MCF 10A (cell line): ENCODE data around the gene RAPGEF1. TPM values are rescaled to one million over a fixed set of nuclear protein-coding genes. Genes with fewer than 3 reads are reported as not detected.
A peak's percentile ranks its signal among the peaks of the same experiment; 100 is the strongest.

Experiments
- BruUV-seq: library from RNA; stranded (reverse); fragments of 400-500 nt; replicated peaks from 2 replicates; lab custom pipeline; 2021; lab: Mats Ljungman, UMichigan
- CTCF ChIA-PET: fragments of 300-600 bp; sonication (Branson Sonifier 250); formaldehyde crosslinking; extraction: SDS; loops from one replicate; lab custom pipeline; 2021; ENCODE audit warnings: antibody characterized with exemption, inconsistent platforms; lab: Yijun Ruan, JAX
- POLR2A ChIA-PET: fragments of 300-600, 350-650 bp; sonication (Branson Sonifier 250); formaldehyde crosslinking; extraction: SDS; loops from one replicate; lab custom pipeline; 2020; ENCODE audit warnings: antibody characterized with exemption, inconsistent platforms; lab: Yijun Ruan, JAX
- DNase-seq: peaks from one replicate; pipeline ENCODE4 v3.0.0-alpha.2; 2018; ENCODE audit not compliant: unreplicated experiment
- H3K27ac Mint-ChIP-seq: one replicate; pipeline ENCODE4 v1.8.0; 2022; ENCODE audit warnings: mild to moderate bottlenecking, low read depth, mixed read lengths; ENCODE audit not compliant: unreplicated experiment
- H3K27me3 Mint-ChIP-seq: one replicate; pipeline ENCODE4 v1.8.0; 2022; ENCODE audit warnings: mixed read lengths; ENCODE audit not compliant: insufficient read depth, unreplicated experiment
- H3K36me3 Mint-ChIP-seq: one replicate; pipeline ENCODE4 v1.8.0; 2022; ENCODE audit warnings: mild to moderate bottlenecking, moderate library complexity, mixed read lengths; ENCODE audit not compliant: insufficient read depth, unreplicated experiment
- H3K4me1 Mint-ChIP-seq: one replicate; pipeline ENCODE4 v1.8.0; 2022; ENCODE audit warnings: mixed read lengths; ENCODE audit not compliant: insufficient read depth, unreplicated experiment
- H3K4me3 Mint-ChIP-seq: one replicate; pipeline ENCODE4 v1.8.0; 2022; ENCODE audit warnings: mild to moderate bottlenecking, moderate library complexity, mixed read lengths; ENCODE audit not compliant: unreplicated experiment
- H3K9me3 Mint-ChIP-seq: one replicate; pipeline ENCODE4 v1.8.0; 2022; ENCODE audit warnings: mixed read lengths; ENCODE audit not compliant: unreplicated experiment
- CTCF ChIP-seq: fragments of 200-600 bp; IDR thresholded peaks from one replicate; pipeline ENCODE4 v1.8.0; 2022; ENCODE audit warnings: antibody characterized with exemption, mild to moderate bottlenecking; ENCODE audit not compliant: unreplicated experiment
- intact Hi-C: fragments of 100-400 bp; cut with micrococcal nuclease; formaldehyde crosslinking; loops from 2 replicates; pipeline ENCODE4 v1.14.1; 2022
- total RNA-seq: library from RNA; stranded (reverse); gene quantifications from 2 replicates; pipeline ENCODE4 v1.2.3, GENCODE V29; 2022

RAPGEF1 gene
- total RNA-seq, 1 experiment from 2014 or later: 55.4 TPM

GRCh38 chr9:131606896-131607567 lies 132.8 kb downstream of the RAPGEF1 start:
- TF ChIP-seq CTCF: no peak
- ChIA-PET POLR2A (interaction anchor here (0.9 to 1.2 kb wide), 3 partner anchors 12 to 234 kb away, joined by 3 read pairs; no protein-coding TSS in a partner anchor), CTCF (interaction anchor here (0.6 to 5.2 kb wide), 3 partner anchors 16 to 133 kb away, joined by 3 to 43 read pairs (median 6); partner anchors contain the start of gene RAPGEF1)
- DNase-seq: no peak
- BruUV-seq: no TSS peak
- H3K4me1 Mint-ChIP-seq: peaks cover 27% of the 10 kb centered on the region
- peak overlapping the region; percentile 31 for H3K27ac Mint-ChIP-seq
- intact Hi-C loops: no loop called here
- H3K9me3 Mint-ChIP-seq: no peaks in the 10 kb centered on the region
- no peak overlapping the region for H3K4me3 Mint-ChIP-seq
- no peaks in the 10 kb centered on the region for H3K27me3 Mint-ChIP-seq
- peaks cover 29% of the 10 kb centered on the region for H3K36me3 Mint-ChIP-seq

DNA sequence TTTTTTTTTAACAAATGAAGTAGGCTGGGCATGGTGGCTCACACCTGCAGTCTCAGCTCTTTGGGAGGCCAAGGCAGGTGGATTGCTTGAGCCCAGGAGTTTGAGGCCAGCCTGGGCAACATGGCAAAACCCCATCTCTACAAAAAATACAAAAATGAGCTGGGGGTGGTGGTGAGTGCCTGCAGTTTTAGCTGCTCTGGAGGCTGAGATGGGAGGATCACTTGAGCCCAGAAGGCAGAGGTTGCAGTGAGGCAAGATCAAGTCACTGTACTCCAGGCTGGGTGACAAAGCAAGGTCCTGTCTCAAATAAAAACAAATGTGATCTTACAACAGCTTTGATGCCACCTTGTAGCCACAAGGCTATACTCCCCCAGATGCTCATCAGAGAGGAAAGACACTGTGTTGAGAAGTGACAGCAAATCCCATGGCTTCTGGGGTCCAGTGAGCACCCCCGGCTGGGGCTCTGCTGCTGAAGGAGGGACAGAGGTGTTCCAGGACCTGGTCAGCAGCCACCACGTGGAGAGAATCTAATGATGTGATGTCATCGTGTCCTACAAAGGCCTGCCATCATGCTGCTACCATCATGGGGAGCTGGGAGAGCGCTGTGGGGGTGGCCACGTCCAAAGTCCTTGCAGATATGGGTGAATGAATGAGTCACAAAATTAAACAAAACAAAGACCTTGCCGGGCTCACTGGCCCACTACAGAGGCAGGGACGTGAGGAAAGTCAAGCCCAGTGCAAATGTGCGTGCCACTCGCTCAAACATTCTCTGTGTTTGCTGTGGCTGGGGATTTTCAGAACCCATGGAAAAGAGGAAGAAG lies 133.9 kb downstream of the RAPGEF1 start:
- ChIA-PET CTCF (interaction anchor here (0.6 to 5.2 kb wide), 5 partner anchors 15 to 812 kb away, joined by 3 to 43 read pairs (median 3); partner anchors contain the start of gene RAPGEF1), POLR2A (interaction anchor here (1.2 kb wide), 1 partner anchor 11 kb away, joined by 3 read pairs; no protein-coding TSS in a partner anchor)
- DNase-seq: no peak
- intact Hi-C loops: no loop called here
- Mint-ChIP-seq H3K9me3 (no peaks in the 10 kb centered on the region), H3K27ac (no peak overlapping the region), H3K4me3 (no peak overlapping the region), H3K36me3 (peaks cover 28% of the 10 kb centered on the region), H3K27me3 (no peaks in the 10 kb centered on the region), H3K4me1 (peaks cover 20% of the 10 kb centered on the region)
- BruUV-seq: no TSS peak
- no peak for TF ChIP-seq CTCF

GRCh38 chr9:131603711-131604439 lies 136.0 kb downstream of the RAPGEF1 start:
- intact Hi-C loops: no loop called here
- no peak for DNase-seq
- no peak overlapping the region for H3K4me3 Mint-ChIP-seq
- no TSS peak for BruUV-seq
- ChIA-PET POLR2A (interaction anchor here (1.3 kb wide), 1 partner anchor 124 kb away, joined by 3 read pairs; no protein-coding TSS in a partner anchor), CTCF (interaction anchor here (1.3 to 2.4 kb wide), 2 partner anchors 13 to 135 kb away, joined by 6 to 11 read pairs; no protein-coding TSS in a partner anchor)
- H3K27ac Mint-ChIP-seq: no peak overlapping the region
- no peaks in the 10 kb centered on the region for H3K27me3 Mint-ChIP-seq
- no peaks in the 10 kb centered on the region for H3K9me3 Mint-ChIP-seq
- H3K4me1 Mint-ChIP-seq: peaks cover 9% of the 10 kb centered on the region
- no peak for TF ChIP-seq CTCF
- peaks cover 29% of the 10 kb centered on the region for H3K36me3 Mint-ChIP-seq
